ENCODE data around the gene ABCC4. TPM values are rescaled to one million over a fixed set of nuclear protein-coding genes. Genes with fewer than 3 reads are reported as not detected.
A peak's percentile ranks its signal among the peaks of the same experiment; 100 is the strongest.

ABCC4 gene
- total and polyA plus RNA-seq, 2 of the 13 experiments (the other 11 are each of a cell fraction or from before 2014, with no cell fraction given), result 4.2 to 11.3 TPM

DNA sequence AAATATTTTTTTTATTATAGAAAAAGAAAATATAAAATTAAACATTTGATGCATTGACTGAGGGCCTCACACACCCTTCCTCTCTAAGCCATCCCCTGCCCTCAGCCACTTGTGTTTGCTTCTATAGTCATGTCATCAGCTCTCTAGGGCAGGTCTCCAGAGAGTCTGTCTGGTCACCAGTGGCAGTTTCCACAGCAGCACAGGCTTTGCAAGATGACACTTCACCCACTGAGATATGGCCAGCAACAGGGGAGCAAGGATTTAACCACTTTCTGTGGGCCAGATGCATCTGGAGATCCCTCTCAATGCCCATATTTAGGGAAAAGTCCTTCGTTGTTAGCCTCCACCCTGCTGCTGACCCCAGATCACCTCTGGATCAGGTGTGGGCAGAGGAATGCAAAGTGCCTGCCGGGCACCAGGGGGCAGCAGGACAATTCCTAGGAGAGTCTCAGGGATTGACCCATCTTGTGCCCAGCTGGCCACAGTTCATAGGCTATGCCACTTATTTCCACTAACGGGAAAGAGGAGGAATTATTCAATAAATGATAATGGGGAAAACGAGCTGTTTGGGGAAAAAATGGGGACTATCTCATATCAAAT is 4.8 kb downstream of the ABCC4 start (continued):
- TF ChIP-seq SALL1 (CRISPR knock-in tag; IDR thresholded peaks at IDR 0.05) (peak; percentile 37; the same call in 1 of the 2 replicates), AHR (CRISPR knock-in tag; IDR thresholded peaks at IDR 0.05) (no peak), RXRA (CRISPR knock-in tag; IDR thresholded peaks at IDR 0.05) (peak; percentile 95), SAP130 (CRISPR knock-in tag; IDR thresholded peaks at IDR 0.05; ENCODE audit: low read depth) (0 out of 2 replicates have a peak, but pooled peaks have one; percentile 32), SOX6 (IDR thresholded peaks at IDR 0.05) (no peak), SOX6 (CRISPR knock-in tag; IDR thresholded peaks at IDR 0.05) (peak; percentile 31; the same call in 1 of the 2 replicates), ZNF121 (CRISPR knock-in tag; IDR thresholded peaks at IDR 0.05) (no peak), ZFP90 (CRISPR knock-in tag; IDR thresholded peaks at IDR 0.05; ENCODE audit: borderline replicate concordance) (no peak), ZNF563 (CRISPR knock-in tag; IDR thresholded peaks at IDR 0.05) (no peak), ZNF775 (CRISPR knock-in tag; IDR thresholded peaks at IDR 0.05; ENCODE audit: borderline replicate concordance) (no peak)
- TF ChIP-seq, protein P1, sequence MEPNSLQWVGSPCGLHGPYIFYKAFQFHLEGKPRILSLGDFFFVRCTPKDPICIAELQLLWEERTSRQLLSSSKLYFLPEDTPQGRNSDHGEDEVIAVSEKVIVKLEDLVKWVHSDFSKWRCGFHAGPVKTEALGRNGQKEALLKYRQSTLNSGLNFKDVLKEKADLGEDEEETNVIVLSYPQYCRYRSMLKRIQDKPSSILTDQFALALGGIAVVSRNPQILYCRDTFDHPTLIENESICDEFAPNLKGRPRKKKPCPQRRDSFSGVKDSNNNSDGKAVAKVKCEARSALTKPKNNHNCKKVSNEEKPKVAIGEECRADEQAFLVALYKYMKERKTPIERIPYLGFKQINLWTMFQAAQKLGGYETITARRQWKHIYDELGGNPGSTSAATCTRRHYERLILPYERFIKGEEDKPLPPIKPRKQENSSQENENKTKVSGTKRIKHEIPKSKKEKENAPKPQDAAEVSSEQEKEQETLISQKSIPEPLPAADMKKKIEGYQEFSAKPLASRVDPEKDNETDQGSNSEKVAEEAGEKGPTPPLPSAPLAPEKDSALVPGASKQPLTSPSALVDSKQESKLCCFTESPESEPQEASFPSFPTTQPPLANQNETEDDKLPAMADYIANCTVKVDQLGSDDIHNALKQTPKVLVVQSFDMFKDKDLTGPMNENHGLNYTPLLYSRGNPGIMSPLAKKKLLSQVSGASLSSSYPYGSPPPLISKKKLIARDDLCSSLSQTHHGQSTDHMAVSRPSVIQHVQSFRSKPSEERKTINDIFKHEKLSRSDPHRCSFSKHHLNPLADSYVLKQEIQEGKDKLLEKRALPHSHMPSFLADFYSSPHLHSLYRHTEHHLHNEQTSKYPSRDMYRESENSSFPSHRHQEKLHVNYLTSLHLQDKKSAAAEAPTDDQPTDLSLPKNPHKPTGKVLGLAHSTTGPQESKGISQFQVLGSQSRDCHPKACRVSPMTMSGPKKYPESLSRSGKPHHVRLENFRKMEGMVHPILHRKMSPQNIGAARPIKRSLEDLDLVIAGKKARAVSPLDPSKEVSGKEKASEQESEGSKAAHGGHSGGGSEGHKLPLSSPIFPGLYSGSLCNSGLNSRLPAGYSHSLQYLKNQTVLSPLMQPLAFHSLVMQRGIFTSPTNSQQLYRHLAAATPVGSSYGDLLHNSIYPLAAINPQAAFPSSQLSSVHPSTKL (CRISPR knock-in tag; IDR thresholded peaks at IDR 0.05), result 0 out of 2 replicates have a peak, but pooled peaks have one; percentile 20
- TF ChIP-seq, protein P2, sequence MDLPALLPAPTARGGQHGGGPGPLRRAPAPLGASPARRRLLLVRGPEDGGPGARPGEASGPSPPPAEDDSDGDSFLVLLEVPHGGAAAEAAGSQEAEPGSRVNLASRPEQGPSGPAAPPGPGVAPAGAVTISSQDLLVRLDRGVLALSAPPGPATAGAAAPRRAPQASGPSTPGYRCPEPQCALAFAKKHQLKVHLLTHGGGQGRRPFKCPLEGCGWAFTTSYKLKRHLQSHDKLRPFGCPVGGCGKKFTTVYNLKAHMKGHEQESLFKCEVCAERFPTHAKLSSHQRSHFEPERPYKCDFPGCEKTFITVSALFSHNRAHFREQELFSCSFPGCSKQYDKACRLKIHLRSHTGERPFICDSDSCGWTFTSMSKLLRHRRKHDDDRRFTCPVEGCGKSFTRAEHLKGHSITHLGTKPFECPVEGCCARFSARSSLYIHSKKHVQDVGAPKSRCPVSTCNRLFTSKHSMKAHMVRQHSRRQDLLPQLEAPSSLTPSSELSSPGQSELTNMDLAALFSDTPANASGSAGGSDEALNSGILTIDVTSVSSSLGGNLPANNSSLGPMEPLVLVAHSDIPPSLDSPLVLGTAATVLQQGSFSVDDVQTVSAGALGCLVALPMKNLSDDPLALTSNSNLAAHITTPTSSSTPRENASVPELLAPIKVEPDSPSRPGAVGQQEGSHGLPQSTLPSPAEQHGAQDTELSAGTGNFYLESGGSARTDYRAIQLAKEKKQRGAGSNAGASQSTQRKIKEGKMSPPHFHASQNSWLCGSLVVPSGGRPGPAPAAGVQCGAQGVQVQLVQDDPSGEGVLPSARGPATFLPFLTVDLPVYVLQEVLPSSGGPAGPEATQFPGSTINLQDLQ (CRISPR knock-in tag; IDR thresholded peaks at IDR 0.05), result no peak
- TF ChIP-seq, protein P3, sequence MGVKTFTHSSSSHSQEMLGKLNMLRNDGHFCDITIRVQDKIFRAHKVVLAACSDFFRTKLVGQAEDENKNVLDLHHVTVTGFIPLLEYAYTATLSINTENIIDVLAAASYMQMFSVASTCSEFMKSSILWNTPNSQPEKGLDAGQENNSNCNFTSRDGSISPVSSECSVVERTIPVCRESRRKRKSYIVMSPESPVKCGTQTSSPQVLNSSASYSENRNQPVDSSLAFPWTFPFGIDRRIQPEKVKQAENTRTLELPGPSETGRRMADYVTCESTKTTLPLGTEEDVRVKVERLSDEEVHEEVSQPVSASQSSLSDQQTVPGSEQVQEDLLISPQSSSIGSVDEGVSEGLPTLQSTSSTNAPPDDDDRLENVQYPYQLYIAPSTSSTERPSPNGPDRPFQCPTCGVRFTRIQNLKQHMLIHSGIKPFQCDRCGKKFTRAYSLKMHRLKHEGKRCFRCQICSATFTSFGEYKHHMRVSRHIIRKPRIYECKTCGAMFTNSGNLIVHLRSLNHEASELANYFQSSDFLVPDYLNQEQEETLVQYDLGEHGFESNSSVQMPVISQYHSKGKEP (CRISPR knock-in tag; IDR thresholded peaks at IDR 0.05), result no peak
- TF ChIP-seq, protein P4, sequence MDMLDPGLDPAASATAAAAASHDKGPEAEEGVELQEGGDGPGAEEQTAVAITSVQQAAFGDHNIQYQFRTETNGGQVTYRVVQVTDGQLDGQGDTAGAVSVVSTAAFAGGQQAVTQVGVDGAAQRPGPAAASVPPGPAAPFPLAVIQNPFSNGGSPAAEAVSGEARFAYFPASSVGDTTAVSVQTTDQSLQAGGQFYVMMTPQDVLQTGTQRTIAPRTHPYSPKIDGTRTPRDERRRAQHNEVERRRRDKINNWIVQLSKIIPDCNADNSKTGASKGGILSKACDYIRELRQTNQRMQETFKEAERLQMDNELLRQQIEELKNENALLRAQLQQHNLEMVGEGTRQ (IDR thresholded peaks at IDR 0.05; ENCODE audit: low read depth, low read length), result no peak
- TF ChIP-seq, protein P4 (CRISPR knock-in tag; IDR thresholded peaks at IDR 0.05; ENCODE audit: borderline replicate concordance), result no peak

Data from HepG2 (cell line).